Measurements from ENCODE around the gene GAS7. TPM values are rescaled to one million over a fixed set of nuclear protein-coding genes. Genes with fewer than 3 reads are reported as not detected.

The GAS7 gene
- total and polyA plus RNA-seq, 10 of the 15 experiments (the other 5 are each of a cell fraction or from before 2014, with no cell fraction given) = 2.3 to 53.4 (median 24.0) TPM

GRCh38 chr17:10052106-10052813, 146.1 kb downstream of the GAS7 start:
- POLR2A ChIA-PET = no interaction called here
- H3K4me3 ChIP-seq = peak overlapping the region; percentile 54
- peak overlapping the region; percentile 73 for H2AFZ ChIP-seq (ENCODE audit: control insufficient read depth, low read depth, low read length)
- peak overlapping the region; percentile 62 for H3K27ac ChIP-seq (ENCODE audit: control insufficient read depth, insufficient read depth)
- SMC1A ChIA-PET (ENCODE audit: uncharacterized antibody, unreplicated experiment) = interaction anchor here (1.1 to 1.4 kb wide), 3 partner anchors 9 to 19 kb away, joined by 3 to 4 read pairs (median 3); no protein-coding TSS in a partner anchor
- RAD21 ChIA-PET (ENCODE audit: unreplicated experiment) = interaction anchor here (0.6 to 0.8 kb wide), 2 partner anchors 19 to 127 kb away, joined by 3 read pairs; no protein-coding TSS in a partner anchor
- in situ Hi-C loops (cut with MboI) = no loop called here
- peaks cover 29% of the 10 kb centered on the region for H3K4me1 ChIP-seq (ENCODE audit: control insufficient read depth, insufficient read depth, low read length)
- WGBS (ENCODE audit: insufficient coverage, insufficient replicate concordance, low lambda C conversion rate, missing lambda C conversion rate) = 11% methylated on average over 15 of the region's 15 CpGs
- peaks cover 34% of the 10 kb centered on the region for H3K79me2 ChIP-seq (ENCODE audit: control insufficient read depth, insufficient read depth, low read length)
- no peaks in the 10 kb centered on the region for H3K27me3 ChIP-seq (replicated peaks in 1 of 2; ENCODE audit: control insufficient read depth in 2 of 2, insufficient read depth in 2 of 2, low read length in 1 of 2)
- CTCF ChIA-PET = no interaction called here
- no peaks in the 10 kb centered on the region for H3K9me3 ChIP-seq (replicated peaks; ENCODE audit: control insufficient read depth, insufficient read depth, low read length)
- H3K4me2 ChIP-seq (ENCODE audit: control insufficient read depth, insufficient read depth) = peak overlapping the region; percentile 64
- no peak for FAIRE-seq
- intact Hi-C loops (cut with micrococcal nuclease; ENCODE audit: unreplicated experiment) = no loop called here
- no peaks in the 10 kb centered on the region for H3K36me3 ChIP-seq (ENCODE audit: control insufficient read depth in 2 of 2, insufficient read depth in 2 of 2, low read length in 1 of 2)
- peak; percentile 53 for DNase-seq (ENCODE audit: low read depth, low spot score)
- H4K20me1 ChIP-seq (ENCODE audit: control insufficient read depth, insufficient read depth) = no peaks in the 10 kb centered on the region
- BruUV-seq (replicated peaks) = no TSS peak
- peak overlapping the region; percentile 55 for H3K9ac ChIP-seq (ENCODE audit: control insufficient read depth, insufficient read depth, low read length)
- ATAC-seq = peak; percentile 74
- TF ChIP-seq POU2F2 (IDR thresholded peaks at IDR 0.05; ENCODE audit: borderline replicate concordance, low read depth, low read length) = peak; percentile 58; the same call in 1 of the 3 replicates
- no peak for TF ChIP-seq CHD1 (IDR thresholded peaks at IDR 0.05; ENCODE audit: low read depth, low read length)
- 0 out of 2 replicates have a peak, but pooled peaks have one; percentile 16 for TF ChIP-seq CBFB (IDR thresholded peaks at IDR 0.05; ENCODE audit: low read depth)
- TF ChIP-seq POLR2A (IDR thresholded peaks at IDR 0.05; ENCODE audit: low read depth, low read length) = no peak
- no peak for TF ChIP-seq IRF4 (IDR thresholded peaks at IDR 0.05; ENCODE audit: low read depth, low read length)
- TF ChIP-seq RFX5 (IDR thresholded peaks at IDR 0.05; ENCODE audit: low read depth, low read length) = no peak
- no peak for TF ChIP-seq TARDBP (IDR thresholded peaks at IDR 0.05; ENCODE audit: borderline replicate concordance)
- TF ChIP-seq CTCF (IDR thresholded peaks at IDR 0.05 in 2 of 3, conservative IDR thresholded peaks at IDR 0.05 in 1 of 3; ENCODE audit: control insufficient read depth in 2 of 3, extremely low read depth in 1 of 3, insufficient read depth in 1 of 3, low read depth in 3 of 3, low read length in 3 of 3) = no peak
- no peak for TF ChIP-seq MAX (IDR thresholded peaks at IDR 0.05; ENCODE audit: low read depth, low read length)
- TF ChIP-seq ASH2L (IDR thresholded peaks at IDR 0.05; ENCODE audit: borderline replicate concordance, low read depth) = no peak
- TF ChIP-seq EZH2 (IDR thresholded peaks at IDR 0.05; ENCODE audit: borderline replicate concordance, control insufficient read depth, low read depth, low read length) = no peak
- TF ChIP-seq E2F8 (IDR thresholded peaks at IDR 0.05; ENCODE audit: low read depth, partially characterized antibody) = no peak
- TF ChIP-seq IKZF1 (conservative IDR thresholded peaks at IDR 0.05) = 0 out of 2 replicates have a peak, but pooled peaks have one; percentile 20
- TF ChIP-seq ZBTB11 (CRISPR knock-in tag; IDR thresholded peaks at IDR 0.05) = no peak
- TF ChIP-seq SP1 (IDR thresholded peaks at IDR 0.05; ENCODE audit: low read depth, low read length) = no peak
- TF ChIP-seq PAX5 (IDR thresholded peaks at IDR 0.05; ENCODE audit: borderline replicate concordance, low read depth, low read length) = peak; percentile 82; the same call in 1 of the 2 replicates
